HG03159 (cell line): Measurements from ENCODE around the gene HOPX.
"Not testable (repeated sequence)": the region's sequence is repeated elsewhere in the genome, so short reads cannot be mapped to it uniquely, and the experiment has no call there.

Source experiments
- ATAC-seq: cut with Tn5 transposase; IDR thresholded peaks from one replicate; pipeline ENCODE4 v1.9.1; 2021; ENCODE audit warnings: mild to moderate bottlenecking, moderate library complexity; ENCODE audit not compliant: unreplicated experiment

HOPX gene

DNA sequence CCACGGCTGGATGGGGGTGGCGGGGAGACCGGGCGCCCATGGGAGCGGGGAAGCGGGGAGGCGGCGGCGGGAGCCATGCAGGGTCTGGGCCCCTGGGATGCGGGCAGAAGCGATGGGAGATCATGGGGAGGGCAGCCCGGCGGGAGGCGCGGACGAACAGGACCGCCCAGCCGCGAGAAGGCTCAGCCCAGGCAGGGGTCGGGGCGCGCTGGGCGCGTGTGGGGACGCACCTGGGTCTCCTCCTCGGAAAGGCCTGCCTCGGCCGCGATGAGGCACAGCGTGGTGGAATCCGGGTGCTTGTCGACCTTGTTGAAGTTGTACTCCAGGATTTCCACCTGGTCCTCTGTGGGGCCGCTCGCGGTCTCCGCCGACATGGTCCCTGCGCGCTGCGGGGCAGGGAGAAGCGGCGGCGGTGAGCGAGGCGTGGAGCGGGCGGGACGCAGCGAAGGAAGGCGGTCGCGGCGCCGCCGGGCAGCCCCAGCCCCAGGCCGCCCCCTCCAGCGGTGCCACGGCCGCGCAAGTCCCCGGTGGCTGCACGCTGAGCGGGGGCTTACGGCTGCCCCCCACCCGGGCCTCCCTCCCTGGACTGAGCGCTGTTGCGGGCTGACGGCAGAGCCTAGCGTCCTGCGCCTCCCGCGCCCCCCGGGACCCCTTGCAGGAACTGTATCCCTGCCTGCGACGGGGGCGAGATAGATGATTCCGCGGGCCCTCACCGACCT, 25.3 kb downstream of the HOPX start:
- no peak for ATAC-seq

DNA sequence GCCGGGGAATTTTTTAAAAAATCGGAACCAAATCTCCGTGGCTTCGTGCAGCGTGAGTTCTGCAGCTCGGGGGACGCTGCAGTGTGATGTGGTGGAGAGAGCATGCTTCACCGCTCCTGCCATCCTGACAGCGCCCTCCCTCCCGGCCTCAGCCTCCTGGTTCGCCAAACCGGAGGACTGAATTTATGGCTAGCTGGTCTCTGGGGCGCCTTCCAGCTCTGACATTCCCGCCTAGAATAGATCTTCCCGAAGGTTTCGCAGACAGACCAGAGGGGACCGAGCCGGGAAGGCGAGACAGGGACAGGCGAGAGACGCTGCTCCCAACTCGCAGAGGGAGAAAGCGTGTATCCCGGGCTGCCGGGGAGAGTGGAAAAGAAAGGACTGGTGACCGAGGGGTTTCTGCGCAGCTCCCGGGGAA, 25.9 kb downstream of the HOPX start:
- ATAC-seq, result no peak

DNA sequence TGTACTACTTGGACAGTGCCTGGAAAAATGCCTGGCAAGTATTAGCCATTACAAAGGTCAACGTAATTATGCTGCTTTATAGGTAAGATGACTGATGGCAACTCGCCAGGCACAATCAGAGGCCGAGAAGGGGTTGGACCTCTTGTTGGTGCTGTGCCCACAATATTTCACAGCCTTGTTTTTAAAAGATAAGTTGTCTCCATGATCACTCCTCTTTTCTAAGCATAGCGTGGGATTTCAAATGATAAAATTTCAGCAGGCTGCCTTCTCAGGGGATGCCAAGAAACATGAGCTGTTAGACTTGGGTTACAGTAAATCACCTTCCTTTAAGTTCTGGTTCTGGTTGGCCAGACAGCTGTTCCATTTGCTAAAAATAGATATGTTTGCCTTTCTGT, 26.9 kb downstream of the HOPX start:
- ATAC-seq, result no peak

DNA sequence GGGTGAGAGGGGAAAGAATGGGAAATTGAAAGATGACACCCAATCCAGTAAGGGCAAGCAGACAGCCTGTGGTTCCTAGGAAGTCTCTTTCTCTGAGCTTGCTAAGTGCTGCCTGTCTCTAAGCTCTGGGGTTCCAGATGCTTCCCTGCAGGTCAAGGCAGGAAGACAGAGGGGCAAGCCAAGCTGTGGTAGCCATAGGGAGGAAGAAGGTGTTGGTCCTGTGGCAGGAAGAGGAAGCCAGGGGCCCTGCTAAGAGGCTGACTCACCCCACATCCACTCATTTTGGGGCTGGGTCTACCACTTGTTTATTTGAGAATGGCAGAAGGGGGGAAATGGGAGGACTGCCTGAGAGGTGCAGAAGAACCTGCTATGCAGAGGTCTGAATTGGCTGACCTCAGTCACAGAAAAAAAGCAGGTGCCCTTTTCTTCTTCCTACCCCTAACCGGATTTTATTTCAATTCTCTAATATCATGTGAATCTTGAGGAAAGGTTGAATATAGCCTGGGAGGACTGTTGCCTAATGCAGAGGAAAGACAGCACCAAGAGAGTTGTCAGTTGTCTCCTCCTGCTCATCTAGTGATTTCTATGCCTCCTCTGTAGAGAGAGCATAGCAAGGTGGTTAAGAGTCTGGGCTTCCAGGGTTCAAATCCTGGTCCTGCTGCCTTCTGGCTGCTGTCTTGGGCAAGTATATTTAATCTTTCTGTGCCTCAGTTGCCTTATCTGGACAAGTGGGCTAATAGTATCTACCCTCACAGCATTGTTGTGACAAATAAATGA, 27.4 kb downstream of the HOPX start:
- no peak for ATAC-seq

DNA sequence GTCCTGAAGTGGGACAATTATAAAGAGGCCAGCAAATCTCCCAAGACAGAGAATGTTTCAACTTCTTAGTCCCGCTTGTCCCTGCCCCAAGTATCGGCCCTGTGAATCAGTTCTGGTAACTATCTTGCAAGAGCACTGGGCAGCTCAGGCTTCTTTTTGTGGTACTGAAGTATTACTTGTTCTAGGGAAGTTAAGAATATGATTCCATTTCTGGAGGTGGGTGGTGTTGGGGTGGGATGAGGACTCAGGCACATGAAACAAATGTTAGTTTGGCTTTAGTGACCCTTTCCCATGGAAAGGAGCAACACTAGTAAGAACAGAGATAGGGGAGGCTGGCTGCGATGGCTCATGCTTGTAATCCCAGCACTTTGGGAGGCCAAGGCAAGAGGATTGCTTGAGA, 28.9 kb downstream of the HOPX start:
- no peak for ATAC-seq

DNA sequence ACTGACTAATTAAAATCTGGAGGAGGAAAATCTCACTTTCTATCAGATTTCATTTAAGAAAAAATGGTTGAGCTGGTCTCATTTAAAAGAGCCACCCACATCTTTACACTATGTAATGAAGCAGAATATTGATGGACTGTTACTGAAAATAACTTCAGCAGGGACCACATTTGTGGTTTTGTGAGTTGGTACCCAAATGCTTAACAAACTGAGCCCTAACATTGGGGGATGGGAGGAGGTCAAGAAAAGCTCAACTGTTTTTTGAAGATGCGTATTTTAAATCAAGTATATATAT, 30.1 kb downstream of the HOPX start:
- no peak for ATAC-seq

DNA sequence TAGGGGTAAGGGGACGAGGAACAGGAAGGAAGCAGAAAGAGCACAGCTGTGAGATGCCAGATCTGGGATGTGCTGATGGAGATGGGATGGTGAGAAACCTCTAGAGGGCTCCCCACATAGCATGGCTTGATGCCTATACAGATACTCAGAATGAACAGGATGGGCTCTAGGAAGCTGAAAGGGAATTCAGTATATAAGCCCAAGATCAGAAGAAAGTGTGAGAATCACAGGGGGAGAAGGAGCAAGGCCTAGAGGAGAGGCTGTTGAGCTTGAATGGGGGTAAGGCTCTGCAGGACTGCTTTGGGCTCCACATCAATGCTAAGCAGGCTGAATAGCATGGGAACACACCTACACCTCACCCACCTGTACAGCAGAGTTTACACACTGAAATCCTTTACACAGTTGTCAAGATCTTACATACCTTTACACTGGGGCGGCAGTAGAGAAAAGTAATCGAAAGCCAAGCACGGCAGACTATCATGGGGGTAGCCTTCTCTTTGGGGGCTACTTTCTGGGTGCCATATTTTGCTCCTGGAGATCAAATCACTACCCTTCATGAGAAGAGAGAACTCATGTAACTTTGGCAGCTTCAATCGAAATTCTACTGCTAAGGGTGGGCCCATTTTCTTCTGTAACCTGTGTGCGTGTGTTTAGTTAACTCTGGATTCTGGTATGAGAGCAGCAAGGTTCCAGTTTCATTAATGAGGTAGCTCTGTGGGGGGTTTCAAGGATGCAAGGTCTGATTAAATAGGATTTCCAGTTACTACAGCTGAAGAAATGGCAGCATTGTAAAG, 30.6 kb downstream of the HOPX start:
- ATAC-seq, result no peak

DNA sequence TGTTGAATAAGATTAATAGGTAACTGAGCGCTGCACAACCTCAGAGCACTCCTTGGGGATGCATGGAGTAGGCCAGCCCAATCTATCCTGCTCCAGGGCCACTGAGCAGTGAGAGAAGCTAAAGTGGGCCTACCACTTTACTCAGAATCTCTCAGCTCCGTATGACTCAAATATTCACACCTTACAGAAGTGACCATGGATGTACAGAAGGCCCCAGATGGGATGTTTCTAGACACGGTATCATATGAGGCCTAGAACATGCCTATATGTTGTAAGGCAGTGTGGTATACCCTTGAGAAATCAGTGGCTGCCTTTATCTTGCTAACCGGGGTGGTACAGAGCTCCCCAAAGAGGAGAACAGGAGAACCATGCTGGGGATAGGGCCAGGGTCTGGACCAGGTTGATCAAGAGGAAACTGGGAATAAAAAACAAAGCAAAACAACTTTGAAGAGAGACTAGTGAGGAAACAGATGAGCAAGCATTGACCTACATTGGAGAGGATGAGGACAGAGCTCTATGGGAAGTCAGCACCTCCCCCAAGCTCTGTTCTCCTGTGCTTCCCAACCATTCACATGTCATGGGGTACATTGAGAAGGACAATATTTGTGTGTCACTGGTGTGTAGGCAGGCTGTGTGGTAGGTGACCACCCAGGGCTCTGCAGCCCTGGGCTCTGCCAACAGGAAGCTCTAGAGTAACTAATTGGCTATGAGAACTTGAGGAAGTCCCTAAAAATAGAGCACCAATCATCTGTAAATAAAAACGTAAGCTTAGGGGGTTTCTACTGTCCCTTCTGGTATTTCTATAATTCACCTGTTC, 31.4 kb downstream of the HOPX start:
- ATAC-seq, result no peak

DNA sequence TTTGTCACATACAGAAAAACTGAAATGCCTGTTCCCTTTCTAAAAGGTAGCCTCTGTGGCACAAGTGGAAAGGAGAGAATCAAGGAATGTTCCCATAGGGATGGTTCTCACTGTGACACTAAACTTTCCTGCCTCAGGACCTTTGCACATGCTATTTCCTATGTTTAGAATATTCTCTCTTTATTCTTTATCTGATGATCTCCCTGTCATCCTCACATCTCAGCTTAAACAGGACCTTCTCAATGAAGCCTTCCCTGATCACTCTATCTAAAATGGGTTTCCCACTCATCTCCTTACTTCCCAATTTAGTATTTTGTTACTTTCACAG, 32.3 kb downstream of the HOPX start:
- no peak for ATAC-seq

DNA sequence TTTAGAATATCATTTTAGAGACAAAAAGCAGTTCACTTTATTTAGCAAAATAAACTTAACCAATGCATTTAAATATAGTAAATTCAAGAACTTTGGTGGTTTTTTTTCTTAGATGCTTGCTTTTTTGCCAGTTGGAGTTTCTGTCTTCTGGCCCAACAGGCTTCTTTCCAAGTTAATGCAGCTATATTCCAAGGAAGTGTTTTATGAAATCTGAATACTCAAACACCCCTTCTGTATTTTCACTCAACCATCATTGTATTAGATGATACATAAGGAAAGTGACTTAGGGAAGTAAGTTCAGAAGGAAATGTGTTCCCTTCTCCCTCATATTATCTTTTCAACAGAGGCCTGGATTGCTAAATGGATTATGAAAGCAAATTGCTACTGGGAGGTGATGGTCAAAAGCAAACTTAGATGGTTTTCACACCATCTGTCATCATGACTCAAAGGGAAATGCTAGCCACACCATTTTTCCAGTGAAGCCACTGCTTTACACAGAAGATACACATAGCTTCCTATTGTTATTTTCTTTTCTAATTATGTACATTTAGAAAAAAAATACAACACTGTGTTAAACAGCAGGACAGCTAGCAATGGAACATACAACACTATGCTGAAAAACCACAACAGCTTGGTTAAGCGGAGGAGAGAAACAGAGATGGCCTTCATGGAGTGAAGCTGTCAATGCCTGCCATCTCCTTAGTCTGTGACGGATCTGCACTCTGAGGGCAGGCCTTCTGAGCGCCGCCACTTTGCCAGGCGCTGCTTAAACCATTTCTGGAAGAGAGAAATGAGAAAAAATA, 32.9 kb downstream of the HOPX start:
- ATAC-seq, result no peak

DNA sequence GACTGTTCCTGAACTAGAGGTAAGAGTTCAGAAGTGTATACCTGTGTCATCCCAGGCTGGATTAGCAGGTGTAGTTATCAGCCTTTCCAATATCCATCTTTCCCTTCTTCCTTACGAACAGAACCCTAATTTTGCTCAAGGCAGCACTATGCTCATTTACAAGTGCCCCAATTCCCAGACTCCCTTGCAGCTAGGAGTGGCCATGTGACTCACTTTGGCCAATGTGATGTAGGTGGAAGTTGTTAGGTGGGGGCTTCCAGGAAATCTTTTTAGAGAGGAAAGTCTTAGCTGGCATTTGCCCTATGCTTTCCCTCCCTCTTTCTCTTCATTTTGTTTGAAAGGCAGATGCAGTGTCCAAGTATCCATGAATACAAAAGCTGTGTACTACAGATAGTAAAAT, 34.8 kb downstream of the HOPX start:
- no peak for ATAC-seq

DNA sequence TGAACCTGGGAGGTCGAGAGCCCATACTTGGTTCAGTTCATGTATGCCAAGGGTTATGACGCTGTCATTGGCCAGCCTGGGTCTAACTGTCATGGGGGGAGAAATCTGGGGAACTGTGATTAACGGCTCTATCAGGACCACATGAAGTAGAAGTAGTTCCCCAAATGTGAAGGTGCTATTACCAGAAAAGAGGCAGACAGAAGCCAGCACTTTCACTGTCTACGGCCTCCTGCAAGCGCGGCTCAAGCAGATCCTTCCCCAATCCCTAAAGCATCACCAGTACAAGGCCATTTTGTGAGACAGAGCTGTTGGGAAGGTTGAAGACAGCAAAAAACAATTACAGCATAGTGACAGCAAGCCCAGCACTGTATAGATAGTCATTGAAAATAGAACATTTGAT, 37.5 kb downstream of the HOPX start:
- ATAC-seq, result no peak

DNA sequence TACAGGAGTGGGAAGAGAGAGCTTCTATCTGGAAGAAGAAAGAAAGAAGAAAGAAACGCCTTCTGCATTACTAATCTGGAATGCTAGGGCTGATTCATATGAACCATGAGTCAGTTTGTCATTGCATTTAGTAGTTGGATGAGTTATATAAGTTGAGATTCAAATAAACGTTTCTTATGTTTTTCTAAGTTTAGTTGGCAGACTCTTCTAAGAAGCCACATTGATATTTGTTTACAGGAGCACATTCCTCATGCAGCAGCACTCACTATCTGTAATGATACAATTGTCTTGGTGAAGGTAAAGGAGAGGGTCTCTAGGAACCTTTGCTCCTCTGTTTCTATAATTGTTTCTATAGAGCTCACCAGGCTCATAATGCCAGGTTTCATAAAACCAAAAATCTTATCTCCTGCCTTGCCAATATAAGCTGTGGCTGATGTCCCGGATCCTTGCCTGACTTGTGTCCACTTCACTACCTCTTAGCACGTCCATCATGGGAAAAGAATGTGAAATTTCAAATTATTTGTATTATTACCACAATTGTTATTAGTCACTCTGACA, 39.5 kb downstream of the HOPX start:
- ATAC-seq, result no peak

DNA sequence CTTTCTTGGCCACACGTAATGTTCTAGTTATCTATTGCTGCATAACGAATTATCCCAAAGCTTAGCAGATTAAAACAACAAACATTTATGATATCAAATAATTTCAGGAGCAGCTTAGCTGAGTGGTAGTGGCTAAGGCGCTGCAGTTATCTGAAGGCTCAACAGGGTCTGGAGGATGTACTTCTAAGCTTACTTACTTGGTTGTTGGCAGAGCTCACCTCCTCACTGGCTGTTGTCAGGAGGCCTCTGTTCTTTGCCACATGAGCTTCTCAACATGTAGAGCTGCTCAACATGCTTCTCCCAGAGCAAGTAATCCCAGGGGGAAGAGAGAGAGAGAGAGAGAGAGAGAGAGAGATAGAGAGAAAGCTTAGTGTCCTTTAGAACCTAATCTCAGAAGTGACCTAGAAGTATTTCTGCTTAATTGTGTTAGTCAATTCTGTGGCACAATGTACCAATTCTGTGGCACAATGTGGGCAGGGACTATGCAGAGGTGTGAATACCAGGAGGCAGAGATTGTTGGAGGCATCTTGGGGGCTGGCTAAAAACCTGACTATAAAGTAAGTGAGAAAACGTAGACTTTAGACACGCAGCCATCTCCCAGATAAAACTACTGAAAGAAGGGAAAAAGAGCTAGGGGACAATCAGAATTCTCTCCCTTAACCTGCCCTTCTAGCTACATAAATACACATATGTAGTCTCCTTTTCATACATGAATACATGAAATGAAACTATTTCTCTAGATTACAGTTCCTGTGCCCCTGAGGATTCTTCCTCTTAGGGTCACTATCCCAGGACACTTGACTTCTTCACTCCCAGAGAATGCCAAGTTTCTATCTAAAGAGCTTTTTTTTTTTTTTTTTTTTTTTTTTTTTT, 40.2 kb downstream of the HOPX start:
- no peak for ATAC-seq

DNA sequence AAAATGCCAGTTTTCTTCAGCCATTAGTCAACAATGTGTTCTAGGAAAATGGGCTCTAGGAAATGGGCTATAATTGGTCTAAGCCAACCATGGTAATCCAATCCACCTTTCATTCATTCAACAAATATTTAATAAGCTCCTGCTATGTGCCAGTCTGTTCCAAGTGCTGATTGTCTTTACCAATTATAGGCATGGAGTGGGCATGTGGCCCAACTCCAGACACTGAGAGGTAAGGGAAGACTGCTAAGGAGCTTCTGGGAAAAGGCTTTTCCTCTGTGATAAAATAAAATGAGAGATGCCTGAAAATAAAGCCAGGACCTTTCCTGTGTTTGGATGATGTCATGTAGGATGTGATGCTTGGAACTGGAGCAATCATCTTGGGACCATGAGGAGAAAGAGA, 43.3 kb downstream of the HOPX start:
- no peak for ATAC-seq

DNA sequence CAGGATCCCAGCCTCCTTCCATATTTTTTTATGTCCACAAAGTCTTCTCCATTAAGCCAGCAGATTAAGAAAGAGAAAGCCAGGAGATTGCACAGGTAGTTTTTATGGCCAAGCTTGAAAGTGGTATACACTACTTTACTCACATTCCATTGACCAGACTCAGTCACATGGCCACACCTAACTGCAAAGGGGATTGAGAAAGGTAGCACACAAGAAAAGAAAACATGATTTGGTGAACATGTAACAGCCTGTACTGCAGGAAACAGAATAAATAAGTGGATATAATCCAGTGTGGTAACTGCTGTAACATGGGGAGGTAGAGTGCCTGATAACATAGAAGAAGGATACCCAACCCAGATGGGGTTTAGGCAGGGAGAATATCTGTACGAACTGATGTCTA, 43.9 kb downstream of the HOPX start:
- no peak for ATAC-seq

DNA sequence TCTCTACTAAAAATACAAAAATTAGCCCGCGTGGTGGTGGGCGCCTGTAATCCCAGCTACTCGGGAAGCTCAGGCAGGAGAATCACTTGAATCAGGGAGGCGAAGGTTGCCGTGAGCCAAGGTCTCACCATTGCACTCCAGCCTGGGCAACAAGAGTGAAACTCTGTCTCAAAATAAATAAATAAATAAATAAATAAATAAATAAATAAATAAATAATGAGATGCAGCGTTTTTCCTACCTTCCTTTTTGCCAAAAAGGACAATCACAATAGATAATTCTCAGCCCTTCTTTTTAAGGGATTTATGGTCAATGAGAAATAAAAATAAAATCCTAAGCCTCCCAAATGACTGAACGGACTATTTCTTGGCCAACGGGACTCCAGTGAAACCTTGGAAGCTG, 46.1 kb downstream of the HOPX start:
- ATAC-seq, result not testable (repeated sequence)

DNA sequence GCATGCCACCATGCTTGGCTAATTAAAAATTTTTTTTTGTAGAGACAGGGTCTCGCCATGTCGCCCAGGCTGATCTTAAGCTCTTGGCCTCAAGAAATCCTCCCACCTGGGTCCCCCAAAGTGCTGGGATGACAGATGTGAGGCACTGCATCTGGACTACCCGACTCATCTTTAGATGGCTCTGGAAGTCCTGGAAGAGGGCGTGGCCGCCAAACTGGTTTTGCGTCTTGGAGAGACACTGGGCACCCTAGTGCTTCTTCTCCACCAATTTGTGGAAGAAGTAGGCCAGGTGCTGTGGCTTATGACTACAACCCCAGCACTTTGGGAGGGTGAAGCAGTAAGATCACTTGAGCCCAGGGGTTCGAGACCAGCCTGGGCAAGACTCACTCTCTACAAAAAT, 47.6 kb downstream of the HOPX start:
- ATAC-seq, result no peak
